ENCODE results near the gene NUP188.

GRCh38 chr9:128908372-128908771, 39.1 kb upstream of the NUP188 start:
- no peak for TF ChIP-seq SP1 (IDR thresholded peaks at IDR 0.05)
- TF ChIP-seq CTCF (IDR thresholded peaks at IDR 0.05; ENCODE audit: low read depth, low read length, missing input control) = no peak
- TF ChIP-seq YY1 (IDR thresholded peaks at IDR 0.05) = no peak
- no peak for TF ChIP-seq TAF1 (conservative IDR thresholded peaks at IDR 0.05)
- no peak for TF ChIP-seq JUND (IDR thresholded peaks at IDR 0.05)
- no peak for TF ChIP-seq EGR1 (IDR thresholded peaks at IDR 0.05; ENCODE audit: low read depth in 2 of 2)
- TF ChIP-seq ZBTB33 (IDR thresholded peaks at IDR 0.05) = no peak
- no peak for TF ChIP-seq HNF4G (IDR thresholded peaks at IDR 0.05)
- TF ChIP-seq RXRA (IDR thresholded peaks at IDR 0.05) = no peak
- no peak for TF ChIP-seq REST (IDR thresholded peaks at IDR 0.05)
- no peak for TF ChIP-seq HNF4A (conservative IDR thresholded peaks at IDR 0.05)

Measured in liver (tissue), 3 donors.